ENCODE measurements around the gene CLMN. TPM values are rescaled to one million over a fixed set of nuclear protein-coding genes. Genes with fewer than 3 reads are reported as not detected.

The CLMN gene
- polyA plus RNA-seq, 3 donors: 22.0 to 33.7 (median 23.2) TPM

- Histone ChIP-seq H3K9me3 (replicated peaks in 1 of 2; ENCODE audit: control insufficient read depth in 1 of 2, insufficient read depth in 1 of 2, low read length in 2 of 2) (no peaks in the 10 kb centered on the region), H3K27ac (ENCODE audit: low read depth in 1 of 2, low read length in 2 of 2) (no peak overlapping the region), H3K4me2 (replicated peaks; ENCODE audit: extremely low read depth, low read length, poor library complexity, severe bottlenecking) (no peak overlapping the region), H3K4me1 (ENCODE audit: control insufficient read depth in 1 of 2, insufficient read depth in 2 of 2, low read length in 2 of 2) (peaks cover 0 to 4% of the 10 kb centered on the region in 2 donors), H3K9ac (ENCODE audit: insufficient read depth, low read length, poor library complexity, severe bottlenecking) (no peak overlapping the region), H2AFZ (ENCODE audit: insufficient read depth, low read depth, low read length, poor library complexity, severe bottlenecking) (no peak overlapping the region), H3K27me3 (ENCODE audit: control insufficient read depth in 2 of 2, insufficient read depth in 2 of 2, low read length in 2 of 2) (no peaks in the 10 kb centered on the region), H3K4me3 (replicated peaks in 1 of 3; ENCODE audit: low read depth in 2 of 3, low read length in 3 of 3) (no peak overlapping the region), H3K79me2 (ENCODE audit: insufficient read depth, low read length) (peaks cover 6% of the 10 kb centered on the region), H4K20me1 (ENCODE audit: insufficient read depth, low read length) (peaks cover 94% of the 10 kb centered on the region), H3K36me3 (replicated peaks in 1 of 2; ENCODE audit: control insufficient read depth in 1 of 2, insufficient read depth in 2 of 2, low read length in 2 of 2) (no peaks in the 10 kb centered on the region)
- H3K9me3 Mint-ChIP-seq: peaks cover 0 to 1% (median 0%) of the 10 kb centered on the region in 7 donors
- TF ChIP-seq CTCF (IDR thresholded peaks at IDR 0.05): no peak
- peaks cover 14 to 33% of the 10 kb centered on the region in 2 donors for H3K36me3 Mint-ChIP-seq
- no peak overlapping the region for H3K4me3 Mint-ChIP-seq
- peaks cover 36% of the 10 kb centered on the region for H3K4me1 Mint-ChIP-seq
- DNase-seq: no peak
- intact Hi-C loops (cut with micrococcal nuclease): no loop called here
- H3K27me3 Mint-ChIP-seq (ENCODE audit: low read depth in 3 of 3): peaks cover 0 to 2% (median 0%) of the 10 kb centered on the region in 3 donors
- H3K27ac Mint-ChIP-seq: no peak overlapping the region
- 100% methylated on average over 1 of the region's 7 CpGs for WGBS (ENCODE audit: insufficient coverage)
Measured at GRCh38 chr14:95305145-95305544, 14.6 kb downstream of the CLMN start.

- Histone ChIP-seq H3K27me3 (ENCODE audit: control insufficient read depth in 2 of 2, insufficient read depth in 2 of 2, low read length in 2 of 2) (no peaks in the 10 kb centered on the region), H2AFZ (ENCODE audit: insufficient read depth, low read depth, low read length, poor library complexity, severe bottlenecking) (no peak overlapping the region), H3K9me3 (replicated peaks in 1 of 2; ENCODE audit: control insufficient read depth in 1 of 2, insufficient read depth in 1 of 2, low read length in 2 of 2) (no peaks in the 10 kb centered on the region), H3K9ac (ENCODE audit: insufficient read depth, low read length, poor library complexity, severe bottlenecking) (no peak overlapping the region), H3K4me3 (replicated peaks in 1 of 3; ENCODE audit: low read depth in 2 of 3, low read length in 3 of 3) (no peak overlapping the region), H4K20me1 (ENCODE audit: insufficient read depth, low read length) (peaks cover 98% of the 10 kb centered on the region), H3K79me2 (ENCODE audit: insufficient read depth, low read length) (peaks cover 6% of the 10 kb centered on the region), H3K36me3 (replicated peaks in 1 of 2; ENCODE audit: control insufficient read depth in 1 of 2, insufficient read depth in 2 of 2, low read length in 2 of 2) (no peaks in the 10 kb centered on the region), H3K4me2 (replicated peaks; ENCODE audit: extremely low read depth, low read length, poor library complexity, severe bottlenecking) (no peak overlapping the region), H3K4me1 (ENCODE audit: control insufficient read depth in 1 of 2, insufficient read depth in 2 of 2, low read length in 2 of 2) (peaks cover 0 to 4% of the 10 kb centered on the region in 2 donors), H3K27ac (ENCODE audit: low read depth in 1 of 2, low read length in 2 of 2) (no peak overlapping the region)
- H3K4me3 Mint-ChIP-seq: no peak overlapping the region
- H3K4me1 Mint-ChIP-seq: peaks cover 31% of the 10 kb centered on the region
- no peak for TF ChIP-seq CTCF (IDR thresholded peaks at IDR 0.05)
- H3K9me3 Mint-ChIP-seq: peaks cover 0 to 1% (median 0%) of the 10 kb centered on the region in 7 donors
- WGBS (ENCODE audit: insufficient coverage): no CpG with 5 or more reads among the region's 3 CpGs
- H3K36me3 Mint-ChIP-seq: peaks cover 6 to 33% of the 10 kb centered on the region in 2 donors
- DNase-seq: no peak
- intact Hi-C loops (cut with micrococcal nuclease): no loop called here
- no peak overlapping the region for H3K27ac Mint-ChIP-seq
- H3K27me3 Mint-ChIP-seq (ENCODE audit: low read depth in 3 of 3): peaks cover 0 to 2% (median under 1%) of the 10 kb centered on the region in 3 donors
Measured at GRCh38 chr14:95304342-95304741, 15.4 kb downstream of the CLMN start.
